ENCODE results near the gene GRHPR.

Gene GRHPR

GRCh38 chr9:37407468-37407867, 15.0 kb upstream of the GRHPR start:
- peak overlapping the region; percentile 67 for H3K4me3 ChIP-seq (ENCODE audit: low read depth, low read length)
- TF ChIP-seq, protein P1, sequence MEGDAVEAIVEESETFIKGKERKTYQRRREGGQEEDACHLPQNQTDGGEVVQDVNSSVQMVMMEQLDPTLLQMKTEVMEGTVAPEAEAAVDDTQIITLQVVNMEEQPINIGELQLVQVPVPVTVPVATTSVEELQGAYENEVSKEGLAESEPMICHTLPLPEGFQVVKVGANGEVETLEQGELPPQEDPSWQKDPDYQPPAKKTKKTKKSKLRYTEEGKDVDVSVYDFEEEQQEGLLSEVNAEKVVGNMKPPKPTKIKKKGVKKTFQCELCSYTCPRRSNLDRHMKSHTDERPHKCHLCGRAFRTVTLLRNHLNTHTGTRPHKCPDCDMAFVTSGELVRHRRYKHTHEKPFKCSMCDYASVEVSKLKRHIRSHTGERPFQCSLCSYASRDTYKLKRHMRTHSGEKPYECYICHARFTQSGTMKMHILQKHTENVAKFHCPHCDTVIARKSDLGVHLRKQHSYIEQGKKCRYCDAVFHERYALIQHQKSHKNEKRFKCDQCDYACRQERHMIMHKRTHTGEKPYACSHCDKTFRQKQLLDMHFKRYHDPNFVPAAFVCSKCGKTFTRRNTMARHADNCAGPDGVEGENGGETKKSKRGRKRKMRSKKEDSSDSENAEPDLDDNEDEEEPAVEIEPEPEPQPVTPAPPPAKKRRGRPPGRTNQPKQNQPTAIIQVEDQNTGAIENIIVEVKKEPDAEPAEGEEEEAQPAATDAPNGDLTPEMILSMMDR (IDR thresholded peaks at IDR 0.05; ENCODE audit: borderline replicate concordance, insufficient read depth, low read depth, low read length), result no peak

DNA sequence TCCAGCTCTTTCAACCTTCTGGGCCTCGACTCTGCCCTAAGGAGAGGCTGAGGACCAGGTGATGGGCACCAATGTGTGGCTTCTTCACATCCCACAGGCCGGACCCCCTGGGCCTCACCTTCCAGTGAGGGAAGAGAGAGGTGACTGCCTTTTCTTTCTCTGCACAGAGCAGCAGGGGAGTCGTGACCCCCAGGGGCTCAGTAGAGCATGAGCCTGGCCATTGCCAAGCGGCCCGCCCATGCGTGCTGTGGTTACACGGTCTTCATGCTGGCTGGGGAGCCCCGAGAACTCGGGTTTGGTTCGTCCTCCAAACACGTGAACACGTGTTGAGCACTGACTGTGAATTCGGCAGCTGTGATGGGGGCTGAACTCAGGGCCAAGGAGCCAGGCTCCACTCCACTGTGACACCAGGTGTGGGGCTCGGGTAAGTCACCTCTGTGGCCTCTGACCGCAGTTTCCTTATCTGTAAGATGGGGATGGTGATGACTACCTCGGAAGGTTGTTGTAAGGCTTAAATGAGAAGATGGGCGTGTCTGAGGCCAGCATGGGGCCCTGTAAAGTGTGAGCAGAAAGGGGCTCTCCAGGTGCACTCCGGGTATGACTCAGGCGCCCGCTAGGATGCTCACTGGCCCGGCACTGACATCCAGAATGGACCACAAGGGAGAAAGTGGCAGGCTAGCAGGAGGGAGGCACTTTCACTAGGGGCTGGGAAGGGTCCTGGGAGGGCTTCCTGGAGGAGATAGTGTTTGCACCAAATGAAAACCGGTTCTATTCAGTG, 13.4 kb upstream of the GRHPR start:
- H3K4me3 ChIP-seq (ENCODE audit: low read depth, low read length), result peak overlapping the region; percentile 67
- TF ChIP-seq, protein P1 (IDR thresholded peaks at IDR 0.05; ENCODE audit: borderline replicate concordance, insufficient read depth, low read depth, low read length), result no peak

- TF ChIP-seq, protein P1 (IDR thresholded peaks at IDR 0.05; ENCODE audit: borderline replicate concordance, insufficient read depth, low read depth, low read length), result no peak
- peak overlapping the region; percentile 64 for H3K4me3 ChIP-seq (ENCODE audit: low read depth, low read length)
Observed at GRCh38 chr9:37410354-37410861, 12.1 kb upstream of the GRHPR start.

DNA sequence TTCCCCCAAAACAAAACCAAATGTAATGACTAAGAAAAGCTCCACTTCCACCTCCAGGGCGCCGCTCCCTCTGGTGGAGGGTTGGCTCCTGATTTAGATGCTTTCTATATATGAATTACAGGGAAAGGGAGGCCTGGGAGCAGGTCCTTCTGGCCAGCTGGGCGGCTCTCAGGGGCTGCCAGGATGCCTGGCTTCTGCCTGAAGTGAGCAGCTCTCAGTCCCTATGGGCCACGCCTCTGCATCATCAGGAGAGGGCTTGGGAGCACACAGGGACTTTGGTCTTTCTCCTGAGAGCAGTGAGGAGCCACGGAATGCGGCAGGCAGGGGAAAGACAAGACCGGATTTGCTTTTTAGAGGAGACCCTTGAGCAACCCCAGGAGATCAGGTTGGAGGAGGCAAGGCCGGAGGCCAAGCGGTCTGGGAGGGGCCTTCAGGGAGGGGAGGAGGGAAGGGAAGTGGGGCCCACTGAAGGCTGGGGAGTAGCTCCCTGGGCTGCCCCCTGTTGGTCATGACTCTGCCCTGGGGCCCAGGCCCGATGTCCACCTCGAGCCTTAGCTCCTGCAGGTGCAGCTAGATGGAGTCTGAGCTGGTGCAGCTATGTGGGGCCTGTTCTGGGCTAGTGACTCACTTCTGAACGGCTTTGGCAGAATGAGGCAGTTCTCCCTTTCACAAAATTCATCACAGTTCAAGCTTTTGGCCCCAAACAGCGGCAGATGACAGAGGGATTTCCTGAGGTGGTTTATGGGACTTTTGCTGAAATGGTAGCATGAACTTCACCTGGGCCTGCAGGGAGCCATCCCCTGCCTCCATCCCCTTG, 11.3 kb upstream of the GRHPR start:
- TF ChIP-seq, protein P1 (IDR thresholded peaks at IDR 0.05; ENCODE audit: borderline replicate concordance, insufficient read depth, low read depth, low read length), result peak; percentile 80
- peak overlapping the region; percentile 64 for H3K4me3 ChIP-seq (ENCODE audit: low read depth, low read length)

- peak overlapping the region; percentile 64 for H3K4me3 ChIP-seq (ENCODE audit: low read depth, low read length)
- TF ChIP-seq, protein P1 (IDR thresholded peaks at IDR 0.05; ENCODE audit: borderline replicate concordance, insufficient read depth, low read depth, low read length), result no peak
Observed at GRCh38 chr9:37412431-37413151, 9.9 kb upstream of the GRHPR start.

DNA sequence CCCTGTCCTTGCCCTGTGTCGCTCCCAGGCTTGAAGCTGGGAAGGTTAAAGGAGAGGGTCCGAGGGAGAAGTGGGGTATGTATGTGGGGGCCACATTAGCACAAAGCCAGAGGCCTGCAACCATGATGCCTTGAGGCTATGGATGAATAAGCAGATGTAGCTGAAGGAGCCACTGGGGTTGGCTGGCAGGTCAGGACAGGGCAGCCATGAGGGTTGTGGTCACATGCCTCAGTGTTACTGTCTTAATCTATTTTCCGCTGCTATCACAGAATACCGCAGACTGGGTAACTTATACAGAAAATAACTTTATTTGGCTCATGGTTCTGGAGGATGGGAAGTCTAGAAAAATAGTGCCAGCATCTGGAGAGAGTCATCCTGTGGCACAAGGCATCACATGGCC, 9.2 kb upstream of the GRHPR start:
- TF ChIP-seq, protein P1 (IDR thresholded peaks at IDR 0.05; ENCODE audit: borderline replicate concordance, insufficient read depth, low read depth, low read length), result no peak
- H3K4me3 ChIP-seq (ENCODE audit: low read depth, low read length), result no peak overlapping the region
